Astrocyte (in vitro differentiated cells and primary cell): ENCODE data around the gene KDF1. TPM values are rescaled to one million over a fixed set of nuclear protein-coding genes. Genes with fewer than 3 reads are reported as not detected.
A peak's percentile ranks its signal among the peaks of the same experiment; 100 is the strongest.

ENCODE experiments used
- DNase-seq: peaks from one replicate; pipeline ENCODE4 v3.0.0-alpha.2; 2010; ENCODE audit warnings: low read depth
- FAIRE-seq: peaks from 2 replicates; lab custom pipeline; 2011; peaks lifted over from hg19 to GRCh38; lab: Jason Lieb, UNC
- H2AFZ ChIP-seq: 2 replicates; pipeline ENCODE4 v1.6.0; 2012; ENCODE audit warnings: low read depth, low read length, inconsistent platforms
- H3K27ac ChIP-seq: 2 replicates; pipeline ENCODE4 v1.5.1; 2011; ENCODE audit warnings: low read depth, low read length, inconsistent platforms
- H3K27me3 ChIP-seq: 2 replicates; pipeline ENCODE4 v1.6.0; 2011; ENCODE audit warnings: low read length, inconsistent platforms; ENCODE audit not compliant: insufficient read depth
- H3K36me3 ChIP-seq: 2 replicates; pipeline ENCODE4 v1.5.1; 2011; ENCODE audit warnings: low read length, inconsistent platforms; ENCODE audit not compliant: insufficient read depth
- H3K4me1 ChIP-seq: 2 replicates; pipeline ENCODE4 v1.5.1; 2011; ENCODE audit warnings: low read length, inconsistent platforms; ENCODE audit not compliant: insufficient read depth
- H3K4me2 ChIP-seq: 2 replicates; pipeline ENCODE4 v1.6.0; 2012; ENCODE audit warnings: low read length, inconsistent platforms
- H3K4me3 ChIP-seq: 2 replicates; pipeline ENCODE4 v1.5.1; 2011; ENCODE audit warnings: low read depth, mild to moderate bottlenecking, low read length, inconsistent platforms; ENCODE audit not compliant: insufficient read depth
- H3K79me2 ChIP-seq: 2 replicates; pipeline ENCODE4 v1.6.0; 2012; ENCODE audit warnings: mild to moderate bottlenecking, low read length, inconsistent platforms; ENCODE audit not compliant: insufficient read depth
- H3K9ac ChIP-seq: 2 replicates; pipeline ENCODE4 v1.6.0; 2012; ENCODE audit warnings: mild to moderate bottlenecking, low read length, inconsistent platforms
- H3K9me3 ChIP-seq: 2 replicates; pipeline ENCODE4 v1.5.1; 2012; ENCODE audit warnings: low read depth, mild to moderate bottlenecking, low read length, inconsistent platforms; ENCODE audit not compliant: insufficient read depth
- H4K20me1 ChIP-seq: 2 replicates; pipeline ENCODE4 v1.6.0; 2012; ENCODE audit warnings: low read length, inconsistent platforms; ENCODE audit not compliant: insufficient read depth
- H3K27ac Mint-ChIP-seq: one replicate; pipeline ENCODE4 v1.8.0; 2021; ENCODE audit warnings: mild to moderate bottlenecking, mixed read lengths; ENCODE audit not compliant: unreplicated experiment
- H3K27me3 Mint-ChIP-seq: one replicate; pipeline ENCODE4 v1.8.0; 2021; ENCODE audit warnings: low read depth, mixed read lengths; ENCODE audit not compliant: unreplicated experiment
- H3K36me3 Mint-ChIP-seq: one replicate; pipeline ENCODE4 v1.8.0; 2021; ENCODE audit warnings: low read depth, mixed read lengths; ENCODE audit not compliant: unreplicated experiment
- H3K4me1 Mint-ChIP-seq: one replicate; pipeline ENCODE4 v1.8.0; 2021; ENCODE audit warnings: low read depth, mixed read lengths; ENCODE audit not compliant: unreplicated experiment
- H3K4me3 Mint-ChIP-seq: one replicate; pipeline ENCODE4 v1.8.0; 2021; ENCODE audit warnings: mild to moderate bottlenecking, moderate library complexity, mixed read lengths; ENCODE audit not compliant: unreplicated experiment
- H3K9me3 Mint-ChIP-seq: one replicate; pipeline ENCODE4 v1.8.0; 2021; ENCODE audit warnings: mild to moderate bottlenecking, mixed read lengths; ENCODE audit not compliant: unreplicated experiment
- CTCF ChIP-seq: IDR thresholded peaks from 2 replicates; pipeline ENCODE4 v1.5.1; 2011; ENCODE audit warnings: low read depth, mild to moderate bottlenecking, inconsistent platforms, low read length, moderate library complexity; ENCODE audit not compliant: insufficient read depth
- EZH2 ChIP-seq: IDR thresholded peaks from 2 replicates; pipeline ENCODE4 v1.6.1; 2012; ENCODE audit warnings: mild to moderate bottlenecking, low read length, inconsistent platforms; ENCODE audit not compliant: insufficient read depth
- total RNA-seq: library from RNA; stranded (reverse); gene quantifications from 2 replicates; pipeline ENCODE4 v1.2.1, GENCODE V29; 2021

Gene KDF1
- total RNA-seq, 1 donor from 2014 or later = 0.54 TPM

- Histone ChIP-seq H3K27me3 (no peaks in the 10 kb centered on the region), H3K79me2 (no peaks in the 10 kb centered on the region), H3K9ac (no peak overlapping the region), H3K4me1 (peaks cover 53% of the 10 kb centered on the region), H3K4me3 (no peak overlapping the region), H3K4me2 (peak overlapping the region; percentile 28), H3K27ac (no peak overlapping the region), H3K9me3 (no peaks in the 10 kb centered on the region), H2AFZ (peak overlapping the region; percentile 3), H4K20me1 (no peaks in the 10 kb centered on the region), H3K36me3 (no peaks in the 10 kb centered on the region)
- Mint-ChIP-seq H3K27me3 (no peaks in the 10 kb centered on the region), H3K36me3 (peaks cover 2% of the 10 kb centered on the region), H3K9me3 (no peaks in the 10 kb centered on the region), H3K4me1 (peaks cover 53% of the 10 kb centered on the region), H3K4me3 (no peak overlapping the region), H3K27ac (no peak overlapping the region)
- FAIRE-seq (no peak), DNase-seq (no peak)
- no peak for TF ChIP-seq EZH2
- TF ChIP-seq CTCF = no peak
Measured at GRCh38 chr1:27001570-27002360, 41.5 kb upstream of the KDF1 start.

- peak overlapping the region; percentile 46 for H3K27ac ChIP-seq
- FAIRE-seq (no peak), DNase-seq (peak; percentile 71)
Measured at GRCh38 chr1:27000817-27001460, 40.7 kb upstream of the KDF1 start.

More at GRCh38 chr1:27000817-27001460, 40.7 kb upstream of the KDF1 start:
- H3K4me1 ChIP-seq = peaks cover 55% of the 10 kb centered on the region
- H3K79me2 ChIP-seq = no peaks in the 10 kb centered on the region
- Mint-ChIP-seq H3K36me3 (peaks cover 3% of the 10 kb centered on the region), H3K4me1 (peaks cover 59% of the 10 kb centered on the region), H3K4me3 (peak overlapping the region; percentile 70), H3K27ac (peak overlapping the region; percentile 93), H3K27me3 (no peaks in the 10 kb centered on the region), H3K9me3 (no peaks in the 10 kb centered on the region)
- peak overlapping the region; percentile 69 for H3K4me2 ChIP-seq
- H4K20me1 ChIP-seq = peaks cover 5% of the 10 kb centered on the region
- no peak for TF ChIP-seq EZH2
- TF ChIP-seq CTCF = no peak
- no peaks in the 10 kb centered on the region for H3K9me3 ChIP-seq
- peak overlapping the region; percentile 9 for H3K9ac ChIP-seq
- H3K36me3 ChIP-seq = no peaks in the 10 kb centered on the region
- H2AFZ ChIP-seq = no peak overlapping the region
- no peaks in the 10 kb centered on the region for H3K27me3 ChIP-seq
- H3K4me3 ChIP-seq = no peak overlapping the region
